ENCODE data around the gene COG7.

- TF ChIP-seq, protein P1, sequence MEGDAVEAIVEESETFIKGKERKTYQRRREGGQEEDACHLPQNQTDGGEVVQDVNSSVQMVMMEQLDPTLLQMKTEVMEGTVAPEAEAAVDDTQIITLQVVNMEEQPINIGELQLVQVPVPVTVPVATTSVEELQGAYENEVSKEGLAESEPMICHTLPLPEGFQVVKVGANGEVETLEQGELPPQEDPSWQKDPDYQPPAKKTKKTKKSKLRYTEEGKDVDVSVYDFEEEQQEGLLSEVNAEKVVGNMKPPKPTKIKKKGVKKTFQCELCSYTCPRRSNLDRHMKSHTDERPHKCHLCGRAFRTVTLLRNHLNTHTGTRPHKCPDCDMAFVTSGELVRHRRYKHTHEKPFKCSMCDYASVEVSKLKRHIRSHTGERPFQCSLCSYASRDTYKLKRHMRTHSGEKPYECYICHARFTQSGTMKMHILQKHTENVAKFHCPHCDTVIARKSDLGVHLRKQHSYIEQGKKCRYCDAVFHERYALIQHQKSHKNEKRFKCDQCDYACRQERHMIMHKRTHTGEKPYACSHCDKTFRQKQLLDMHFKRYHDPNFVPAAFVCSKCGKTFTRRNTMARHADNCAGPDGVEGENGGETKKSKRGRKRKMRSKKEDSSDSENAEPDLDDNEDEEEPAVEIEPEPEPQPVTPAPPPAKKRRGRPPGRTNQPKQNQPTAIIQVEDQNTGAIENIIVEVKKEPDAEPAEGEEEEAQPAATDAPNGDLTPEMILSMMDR (IDR thresholded peaks at IDR 0.05), result no peak
- no peak for TF ChIP-seq POLR2AphosphoS5 (IDR thresholded peaks at IDR 0.05)
These were observed 83.6 kb downstream of the COG7 start for GRCh38 chr16:23369416-23369815.
